ENCODE data around the gene HOXC10.

GRCh38 chr12:54010053-54010971 lies 25.4 kb downstream of the HOXC10 start:
- no peak for TF ChIP-seq POLR2A (IDR thresholded peaks at IDR 0.05)
- no peak for TF ChIP-seq CTCF (IDR thresholded peaks at IDR 0.05)
